Measurements from ENCODE around the gene USP40.

GRCh38 chr2:233499928-233500327 is 66.7 kb downstream of the USP40 start:
- TF ChIP-seq CTCF (IDR thresholded peaks at IDR 0.05): no peak
- no peak for TF ChIP-seq POLR2A (IDR thresholded peaks at IDR 0.05)
